Effector CD4-positive, alpha-beta T cell (primary cell): ENCODE data around the gene VCY. TPM values are rescaled to one million over a fixed set of nuclear protein-coding genes. Genes with fewer than 3 reads are reported as not detected.
"Not testable (repeated sequence)": the region's sequence is repeated elsewhere in the genome, so short reads cannot be mapped to it uniquely, and the experiment has no call there.

Experiments used
- DNase-seq: peaks from one replicate; pipeline ENCODE4 v3.0.0-alpha.2; 2020
- total RNA-seq: gene quantifications from one replicate; lab custom pipeline; 2026; lab: John Stamatoyannopoulos, UW

Gene VCY
- total RNA-seq: not detected

GRCh38 chrY:13986373-13986772 is at the start of gene VCY:
TSS of gene VCY (minus strand) at chrY:13986473. CDS start at chrY:13986440, 33 bp downstream.
- not testable (repeated sequence) for DNase-seq

GRCh38 chrY:14030395-14030794 is 44.1 kb upstream of the VCY start:
- not testable (repeated sequence) for DNase-seq

GRCh38 chrY:14011916-14012315 is 25.6 kb upstream of the VCY start:
- DNase-seq: not testable (repeated sequence)

- DNase-seq: not testable (repeated sequence)
Observed at GRCh38 chrY:13942406-13942805, 43.9 kb downstream of the VCY start.
